Activated CD4-positive, alpha-beta T cell treated with anti-CD3 and anti-CD28 coated beads, Interleukin-10, Interleukin-2, amounts not matched to agents 100 ng/mL and 50 ng/mL, durations not matched to agents 16 hours and 8 hours (primary cell): ENCODE results near the gene CDC34.
"Not testable (repeated sequence)": the region's sequence is repeated elsewhere in the genome, so short reads cannot be mapped to it uniquely, and the experiment has no call there.

Experiments used
- DNase-seq: peaks from one replicate; pipeline ENCODE4 v3.0.0-alpha.2; 2020

CDC34 gene

DNA sequence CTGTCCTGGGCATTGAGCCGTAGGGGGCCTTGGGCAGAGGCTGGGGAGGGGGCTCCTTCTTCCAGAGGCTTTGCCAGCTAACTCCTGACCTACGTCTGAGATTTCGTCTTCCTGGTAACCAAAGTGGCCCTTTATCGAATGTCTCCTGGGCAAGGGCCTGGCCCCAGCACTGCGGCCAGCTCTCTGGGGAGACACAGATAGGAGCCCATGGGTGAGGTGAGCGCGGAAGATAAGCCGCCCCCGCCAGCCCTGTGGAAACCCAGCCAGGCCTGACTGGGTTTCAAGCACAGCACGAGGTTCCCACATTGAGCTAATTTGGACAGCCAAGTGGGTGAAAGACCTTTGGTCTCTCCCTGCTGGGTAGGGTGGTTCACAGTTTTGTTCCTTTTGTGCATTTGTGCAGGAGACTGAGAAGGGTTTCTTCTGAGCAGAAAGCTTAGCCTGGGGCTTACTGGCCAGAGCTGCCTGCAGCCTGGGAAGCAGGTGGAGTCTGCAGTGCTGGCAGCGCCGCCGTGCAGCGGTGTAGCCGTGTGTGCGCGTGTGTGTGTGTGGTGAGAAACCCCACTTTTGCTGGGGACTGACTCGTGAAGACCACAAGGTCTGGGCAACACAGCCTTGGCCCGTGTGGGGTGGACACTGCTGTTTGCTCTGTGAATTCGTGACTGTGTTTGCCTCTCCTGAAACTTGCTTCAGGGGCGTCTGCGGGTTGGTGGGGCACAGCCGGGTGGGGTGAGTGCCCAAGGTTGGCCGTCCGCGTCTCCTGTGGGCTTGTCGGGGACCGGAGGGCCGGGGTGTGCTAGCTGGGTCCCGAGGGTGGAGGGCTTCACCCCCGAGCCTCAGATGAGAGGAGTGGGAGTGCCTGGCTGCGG lies 43.3 kb downstream of the CDC34 start:
- DNase-seq: no peak

DNA sequence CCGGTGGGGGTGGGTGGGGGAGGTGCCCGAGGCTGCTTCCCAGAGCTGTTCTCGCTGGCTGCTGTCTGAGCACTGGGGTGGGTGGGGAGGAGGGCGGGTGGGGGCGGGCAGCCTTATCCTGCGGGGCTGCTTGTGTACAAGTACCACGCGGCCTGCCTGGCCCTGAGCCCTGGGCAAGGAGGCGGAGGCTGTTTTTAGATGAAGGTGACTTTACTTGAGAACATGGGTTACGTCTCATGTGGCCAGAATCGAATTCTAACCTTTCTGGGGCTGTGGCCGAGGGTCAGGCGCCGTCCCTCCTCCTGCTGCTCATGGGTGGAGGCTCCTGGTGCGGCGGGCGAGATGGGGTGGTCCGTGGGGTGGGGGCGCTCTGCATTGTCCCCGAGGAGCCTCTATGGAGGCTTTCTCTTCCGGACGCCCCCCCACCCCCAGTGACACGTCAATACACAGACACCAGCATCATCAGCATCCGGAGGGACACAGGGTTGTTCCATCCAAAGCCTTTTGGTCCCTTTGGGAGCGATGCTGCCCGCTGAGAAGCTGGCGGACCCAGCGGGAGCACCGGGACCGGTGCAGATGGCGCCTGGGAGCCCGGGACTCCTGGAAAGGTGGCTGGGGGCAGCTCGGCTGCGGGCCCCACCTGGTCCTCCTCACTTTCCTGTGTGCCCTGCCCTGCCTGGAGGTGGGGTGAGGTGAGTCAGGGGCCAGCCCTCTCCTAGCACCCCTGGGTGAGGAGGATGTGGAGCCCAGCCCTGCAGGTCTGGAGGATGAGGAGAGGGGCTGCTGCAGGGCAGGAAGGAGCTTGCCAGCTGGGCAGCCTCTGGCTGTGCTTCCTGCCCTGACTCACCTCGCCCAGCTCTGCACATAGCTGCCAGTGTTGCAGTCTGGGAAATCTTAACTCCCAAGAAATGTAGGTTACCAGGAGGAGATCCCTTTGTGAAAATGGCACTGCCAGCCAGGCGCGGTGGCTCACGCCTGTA lies 44.3 kb downstream of the CDC34 start:
- DNase-seq: no peak

DNA sequence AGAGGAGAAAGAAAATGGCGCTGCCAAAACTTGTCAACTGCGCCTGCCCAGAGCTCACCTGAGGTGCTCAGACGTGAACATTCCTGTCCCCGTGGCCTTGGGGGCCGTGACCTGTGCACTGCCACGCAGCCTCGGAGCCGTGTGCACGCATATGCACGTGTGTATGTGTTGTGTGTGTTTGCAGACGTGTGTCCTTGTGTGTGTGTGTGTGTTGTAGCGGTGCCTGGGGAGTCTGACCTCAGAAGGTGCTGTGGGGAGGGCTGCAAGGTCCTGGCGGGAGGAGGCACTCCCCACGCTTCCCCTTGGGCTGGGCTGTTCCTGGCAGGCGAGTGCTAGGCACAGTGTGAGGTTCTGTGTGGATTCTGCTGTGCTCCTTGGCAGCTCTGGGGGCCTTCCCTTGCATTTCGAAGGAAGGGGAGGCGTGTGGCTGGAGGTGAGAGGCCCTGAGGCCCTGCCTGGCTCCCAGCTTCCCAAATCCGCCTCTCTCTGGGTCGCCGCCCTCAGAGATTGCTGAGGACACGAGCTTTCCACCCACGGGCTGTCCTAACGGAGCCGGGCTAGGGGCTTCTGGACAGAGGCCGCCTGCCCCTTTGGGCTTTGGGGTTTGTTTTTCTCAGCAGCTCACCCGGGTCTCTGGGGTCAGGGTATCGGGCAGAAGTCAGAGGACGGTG lies 45.3 kb downstream of the CDC34 start:
- no peak for DNase-seq

DNA sequence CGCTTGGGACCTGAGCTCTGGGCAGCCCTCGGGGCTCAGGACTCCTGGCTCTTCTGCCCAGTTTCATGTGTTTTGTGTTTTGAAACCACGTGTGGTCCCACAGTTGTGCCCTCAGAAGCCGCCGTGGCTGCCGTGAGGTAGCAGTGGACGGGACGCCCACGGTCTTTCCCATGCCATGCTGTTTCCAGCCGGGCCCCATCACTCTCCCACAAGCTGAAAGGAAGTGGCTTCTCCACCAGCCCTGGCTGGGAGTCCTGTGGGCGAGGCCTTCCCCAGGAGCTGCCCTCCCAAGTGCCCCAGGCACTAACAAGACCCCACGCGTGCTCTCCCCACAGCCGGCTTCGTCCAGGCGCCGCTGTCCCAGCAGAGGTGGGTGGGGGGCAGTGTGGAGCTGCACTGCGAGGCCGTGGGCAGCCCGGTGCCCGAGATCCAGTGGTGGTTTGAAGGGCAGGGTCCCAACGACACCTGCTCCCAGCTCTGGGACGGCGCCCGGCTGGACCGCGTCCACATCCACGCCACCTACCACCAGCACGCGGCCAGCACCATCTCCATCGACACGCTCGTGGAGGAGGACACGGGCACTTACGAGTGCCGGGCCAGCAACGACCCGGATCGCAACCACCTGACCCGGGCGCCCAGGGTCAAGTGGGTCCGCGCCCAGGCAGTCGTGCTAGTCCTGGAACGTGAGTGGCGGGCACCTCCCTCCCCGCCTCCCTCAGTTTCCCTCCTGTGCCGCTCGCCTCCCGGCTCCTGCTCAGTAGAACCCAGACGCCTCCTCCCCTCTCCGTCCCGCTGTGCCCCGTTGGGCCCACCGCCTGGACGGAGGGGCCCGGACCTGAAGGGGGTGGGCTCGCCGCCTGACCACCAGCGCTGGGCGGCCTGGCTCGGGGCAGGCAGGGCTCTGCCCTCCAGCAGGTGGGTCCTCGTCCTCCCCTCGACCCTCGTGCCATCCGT lies 46.2 kb downstream of the CDC34 start:
- DNase-seq: no peak

DNA sequence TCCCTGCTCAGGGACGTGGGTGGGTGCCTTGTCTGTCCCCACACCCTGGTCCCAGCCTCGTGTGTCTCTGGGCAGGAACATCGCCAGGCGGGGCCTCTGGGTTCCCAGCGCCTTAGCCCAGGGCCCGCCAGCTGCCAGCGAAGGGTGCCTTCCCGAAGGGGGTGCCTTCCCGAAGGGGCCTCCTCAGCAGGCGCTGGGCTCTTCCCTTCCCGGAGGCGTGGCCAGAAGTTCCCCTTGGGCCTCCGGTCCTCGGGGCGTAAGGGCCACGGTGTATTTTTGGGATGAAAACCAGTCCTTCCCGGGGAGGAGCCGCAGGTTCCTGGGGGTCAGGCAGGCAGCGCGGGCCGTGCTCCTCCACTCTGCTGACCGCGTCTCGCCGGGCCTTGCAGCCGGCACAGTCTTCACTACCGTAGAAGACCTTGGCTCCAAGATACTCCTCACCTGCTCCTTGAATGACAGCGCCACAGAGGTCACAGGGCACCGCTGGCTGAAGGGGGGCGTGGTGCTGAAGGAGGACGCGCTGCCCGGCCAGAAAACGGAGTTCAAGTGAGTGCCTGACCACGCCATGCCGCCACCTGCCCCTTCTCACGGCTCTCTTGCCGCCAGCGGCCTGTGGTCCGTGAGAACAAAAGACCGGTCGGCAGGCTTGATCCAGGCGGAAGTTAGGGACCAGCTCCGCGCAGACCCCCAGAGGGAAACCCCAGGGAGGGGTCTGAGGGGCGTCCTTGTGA lies 47.7 kb downstream of the CDC34 start:
- no peak for DNase-seq

DNA sequence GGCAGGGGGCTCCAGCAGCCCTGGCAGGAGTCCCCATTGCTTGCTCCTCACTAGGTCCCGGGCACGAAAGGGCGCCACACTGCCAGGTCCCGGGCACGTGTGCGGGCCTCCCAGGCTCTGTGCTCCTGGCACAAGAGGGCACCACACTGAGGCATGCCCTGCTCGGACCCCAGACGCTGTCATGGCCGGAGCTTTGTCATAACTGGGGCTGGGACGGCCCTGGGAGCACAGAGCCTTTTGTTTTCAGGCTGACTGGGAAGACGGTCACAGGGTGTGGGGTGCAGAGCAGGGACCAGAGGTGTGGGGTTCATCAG lies 48.2 kb downstream of the CDC34 start:
- no peak for DNase-seq

DNA sequence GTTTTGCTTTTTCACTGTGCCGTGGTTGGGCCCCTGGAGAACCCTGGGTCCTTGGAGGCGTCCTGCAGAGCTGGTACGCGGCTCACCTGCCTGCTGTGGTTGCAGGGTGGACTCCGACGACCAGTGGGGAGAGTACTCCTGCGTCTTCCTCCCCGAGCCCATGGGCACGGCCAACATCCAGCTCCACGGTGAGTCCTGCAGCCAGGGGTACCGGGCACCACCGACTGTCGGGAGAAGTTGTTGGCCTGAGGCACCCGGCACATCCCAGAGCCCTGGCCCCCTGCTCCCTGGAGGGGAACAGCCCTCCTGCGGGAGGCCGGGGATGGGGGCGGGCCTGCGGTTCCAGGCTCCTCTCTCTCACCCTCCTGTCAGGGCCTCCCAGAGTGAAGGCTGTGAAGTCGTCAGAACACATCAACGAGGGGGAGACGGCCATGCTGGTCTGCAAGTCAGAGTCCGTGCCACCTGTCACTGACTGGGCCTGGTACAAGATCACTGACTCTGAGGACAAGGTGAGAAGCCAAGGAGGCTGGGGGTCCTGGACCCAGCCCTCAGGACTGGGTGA lies 48.8 kb downstream of the CDC34 start:
- DNase-seq: no peak

DNA sequence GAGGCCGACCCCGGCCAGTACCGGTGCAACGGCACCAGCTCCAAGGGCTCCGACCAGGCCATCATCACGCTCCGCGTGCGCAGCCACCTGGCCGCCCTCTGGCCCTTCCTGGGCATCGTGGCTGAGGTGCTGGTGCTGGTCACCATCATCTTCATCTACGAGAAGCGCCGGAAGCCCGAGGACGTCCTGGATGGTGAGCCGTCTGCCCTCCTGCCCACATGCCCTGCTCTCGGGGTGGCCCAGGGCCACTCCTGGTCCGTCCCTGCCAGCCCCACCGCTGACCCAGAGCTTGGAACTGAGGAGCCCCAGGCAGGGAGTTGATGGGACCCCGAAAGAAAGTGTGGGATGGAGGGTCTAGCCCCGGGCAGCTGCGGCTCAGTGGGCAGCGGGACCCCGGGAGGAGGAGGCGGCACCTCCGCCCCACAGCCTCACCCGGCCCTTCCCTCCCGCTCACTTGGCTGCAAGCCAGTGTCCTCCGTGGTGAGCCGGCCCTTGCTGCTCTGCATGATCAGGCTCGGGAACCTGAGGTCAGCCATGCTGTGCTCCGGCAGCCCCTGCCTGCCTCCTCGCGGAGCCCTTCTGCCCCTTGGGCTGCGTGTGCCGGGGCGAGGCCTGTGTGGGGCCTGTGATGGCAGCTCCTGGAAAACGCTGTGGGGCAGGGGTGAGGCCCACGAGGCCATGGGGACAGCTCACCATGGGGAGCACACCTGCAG lies 50.0 kb downstream of the CDC34 start:
- DNase-seq: no peak

DNA sequence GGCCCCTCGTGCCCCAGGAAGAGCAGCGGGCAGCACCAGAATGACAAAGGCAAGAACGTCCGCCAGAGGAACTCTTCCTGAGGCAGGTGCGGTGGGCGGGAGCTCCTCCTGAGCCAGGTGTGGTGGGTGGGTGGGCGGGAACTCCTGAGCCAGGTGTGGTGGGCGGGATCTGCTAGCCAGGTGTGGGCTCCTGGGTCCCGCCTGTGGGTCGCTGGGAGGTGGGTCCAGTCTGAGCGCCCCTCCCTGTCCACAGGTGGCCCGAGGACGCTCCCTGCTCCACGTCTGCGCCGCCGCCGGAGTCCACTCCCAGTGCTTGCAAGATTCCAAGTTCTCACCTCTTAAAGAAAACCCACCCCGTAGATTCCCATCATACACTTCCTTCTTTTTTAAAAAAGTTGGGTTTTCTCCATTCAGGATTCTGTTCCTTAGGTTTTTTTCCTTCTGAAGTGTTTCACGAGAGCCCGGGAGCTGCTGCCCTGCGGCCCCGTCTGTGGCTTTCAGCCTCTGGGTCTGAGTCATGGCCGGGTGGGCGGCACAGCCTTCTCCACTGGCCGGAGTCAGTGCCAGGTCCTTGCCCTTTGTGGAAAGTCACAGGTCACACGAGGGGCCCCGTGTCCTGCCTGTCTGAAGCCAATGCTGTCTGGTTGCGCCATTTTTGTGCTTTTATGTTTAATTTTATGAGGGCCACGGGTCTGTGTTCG lies 51.1 kb downstream of the CDC34 start:
- no peak for DNase-seq

DNA sequence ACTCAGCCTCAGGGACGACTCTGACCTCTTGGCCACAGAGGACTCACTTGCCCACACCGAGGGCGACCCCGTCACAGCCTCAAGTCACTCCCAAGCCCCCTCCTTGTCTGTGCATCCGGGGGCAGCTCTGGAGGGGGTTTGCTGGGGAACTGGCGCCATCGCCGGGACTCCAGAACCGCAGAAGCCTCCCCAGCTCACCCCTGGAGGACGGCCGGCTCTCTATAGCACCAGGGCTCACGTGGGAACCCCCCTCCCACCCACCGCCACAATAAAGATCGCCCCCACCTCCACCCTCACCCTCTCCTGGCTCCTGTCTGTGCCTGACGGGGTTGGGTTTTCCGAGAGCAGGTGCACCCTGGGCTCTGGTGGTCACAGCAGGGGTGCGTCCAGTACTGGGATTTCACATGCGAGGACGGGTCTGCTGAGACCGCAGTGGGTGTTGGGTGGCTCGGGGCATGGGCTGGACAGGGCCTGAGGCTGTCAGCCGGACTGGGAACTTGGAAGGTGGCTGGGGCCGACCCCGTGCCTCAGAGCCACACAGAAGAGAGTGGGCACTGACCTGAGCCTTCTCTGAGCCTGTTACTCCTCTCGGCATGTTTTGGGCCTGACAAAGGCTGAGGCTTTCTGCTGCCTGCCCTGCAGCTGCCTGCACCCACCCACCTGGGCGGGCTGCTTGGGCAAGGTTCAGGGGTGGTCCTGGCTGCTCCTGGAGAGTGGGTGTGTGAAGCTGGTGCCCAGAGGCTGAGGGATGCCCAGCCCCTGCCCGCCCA lies 51.8 kb downstream of the CDC34 start:
- no peak for DNase-seq

DNA sequence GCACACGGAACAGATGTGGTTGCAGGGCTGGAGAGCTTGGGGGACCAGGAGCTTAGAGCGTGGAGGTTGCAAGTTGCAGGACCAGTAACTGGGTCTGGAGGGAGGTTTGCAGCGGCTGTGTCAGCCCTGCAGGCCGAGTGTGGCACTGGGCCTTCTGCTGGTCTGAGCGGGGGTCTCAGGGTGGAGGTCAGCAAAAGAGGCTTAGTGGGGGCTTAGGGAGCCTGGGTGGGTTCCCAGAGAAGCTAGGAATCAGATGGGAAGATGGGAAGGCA lies 52.3 kb downstream of the CDC34 start:
- DNase-seq: no peak

DNA sequence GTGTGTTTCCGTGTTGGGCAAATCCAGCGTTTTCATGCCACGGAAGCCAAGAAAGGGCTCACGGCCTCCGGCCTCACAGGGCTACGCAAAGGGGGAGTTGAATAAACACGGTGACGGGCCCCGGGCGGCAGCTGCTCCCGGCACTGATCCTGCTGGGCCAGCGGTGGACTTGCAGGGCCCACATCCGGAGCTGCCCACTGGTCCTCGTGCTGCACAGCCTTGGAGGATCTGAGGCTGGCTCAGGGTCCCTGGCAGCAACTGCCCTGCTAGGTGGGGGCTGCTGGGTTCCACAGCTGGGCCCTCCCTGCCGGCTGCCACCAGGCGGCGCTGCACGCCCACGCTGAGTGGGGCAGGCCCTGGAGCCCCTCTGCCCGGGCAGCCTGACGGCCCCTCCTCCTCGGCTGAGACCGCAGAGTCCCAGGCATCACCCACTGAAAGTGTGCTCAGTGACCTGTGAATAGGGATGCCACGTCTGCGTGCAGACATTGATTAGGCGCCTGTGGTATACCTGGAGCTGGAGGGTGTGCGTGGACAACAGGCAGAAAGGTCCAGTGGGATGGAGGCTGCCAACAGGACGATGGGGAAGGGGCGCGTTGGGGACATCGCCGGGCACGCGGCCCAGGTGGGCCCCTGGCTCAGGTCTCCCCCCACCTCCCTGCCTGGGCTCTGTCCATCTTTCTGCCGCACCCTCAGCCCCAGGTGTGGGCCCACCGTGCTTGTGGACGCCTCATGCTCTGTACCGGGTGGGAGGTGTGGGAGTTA lies 52.9 kb downstream of the CDC34 start:
- peak; percentile 64 for DNase-seq

DNA sequence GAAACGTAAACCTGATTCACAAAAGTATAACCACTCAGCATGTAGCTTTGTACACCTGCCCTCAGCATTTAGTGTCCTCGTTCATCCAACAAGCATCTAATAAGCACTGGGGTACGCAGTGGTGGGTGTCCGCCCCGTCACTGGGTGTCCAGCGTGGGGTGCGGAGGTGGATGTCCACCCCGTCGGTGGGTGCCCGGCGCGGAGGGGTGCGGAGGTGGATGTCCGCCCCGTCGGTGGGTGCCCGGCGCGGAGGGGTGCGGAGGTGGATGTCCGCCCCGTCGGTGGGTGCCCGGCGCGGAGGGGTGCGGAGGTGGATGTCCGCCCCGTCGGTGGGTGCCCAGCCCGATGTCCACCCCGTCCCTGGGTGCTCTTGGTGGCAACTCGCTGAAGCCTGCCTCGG lies 53.6 kb downstream of the CDC34 start:
- DNase-seq: not testable (repeated sequence)

DNA sequence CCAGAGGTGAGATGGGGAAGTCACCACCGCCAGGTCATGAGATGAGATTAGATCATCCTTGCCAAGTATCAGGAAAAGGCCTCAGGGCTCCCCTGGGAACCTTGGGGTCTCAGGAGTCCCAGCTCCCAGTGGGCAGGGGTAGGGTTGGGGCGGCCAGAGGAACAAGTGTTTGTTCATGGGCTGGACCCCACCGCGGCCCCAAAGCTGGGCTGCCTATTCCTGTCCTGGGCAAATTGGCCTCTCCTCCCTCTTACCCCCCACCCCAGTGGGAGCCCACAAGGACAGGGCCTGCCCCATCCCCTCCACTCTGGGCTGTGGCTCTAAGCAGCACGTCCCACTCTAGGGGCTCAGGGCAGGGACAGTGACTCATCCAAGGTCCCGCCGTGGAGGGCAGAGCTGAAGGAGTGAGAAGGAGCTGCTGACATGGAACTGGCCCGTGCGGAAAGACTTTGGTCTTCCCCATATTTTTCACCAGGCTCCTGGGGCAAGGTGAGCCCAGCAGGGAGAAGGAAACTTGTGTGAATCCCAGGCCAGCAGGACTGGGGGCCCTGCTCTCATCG lies 54.1 kb downstream of the CDC34 start:
- DNase-seq: no peak

DNA sequence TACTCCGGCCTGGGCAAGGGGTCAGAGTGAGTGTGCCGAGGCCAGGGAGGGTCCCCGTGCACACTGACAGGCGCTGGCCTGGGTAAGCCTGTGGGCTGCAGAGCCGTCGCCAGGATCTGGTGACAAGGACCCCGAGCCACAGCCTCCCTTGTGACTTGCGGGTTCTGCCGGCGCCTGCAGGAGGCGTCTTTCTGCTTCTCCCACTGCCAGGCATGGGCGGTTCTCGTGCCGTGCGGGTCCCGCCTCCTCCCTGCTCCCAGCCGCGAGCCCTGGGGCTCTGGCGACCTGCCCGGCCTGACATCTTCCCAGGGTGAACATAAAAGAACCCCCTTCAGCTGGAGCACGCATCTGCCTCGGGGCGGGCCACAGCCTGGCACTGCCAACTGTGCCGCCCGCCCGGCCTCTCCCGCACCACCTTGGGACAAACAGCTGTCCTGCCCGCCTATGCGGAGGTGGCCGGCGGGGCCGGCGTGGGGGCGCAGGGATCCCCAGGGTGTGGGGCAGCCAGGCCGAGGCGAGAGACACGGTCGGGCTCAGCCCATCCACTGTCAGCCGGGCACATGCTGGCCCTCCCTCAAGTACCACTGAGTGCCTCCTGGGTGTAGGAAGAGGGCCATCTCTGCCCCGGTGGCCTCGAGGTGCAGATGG lies 56.7 kb downstream of the CDC34 start:
- peak; percentile 73 for DNase-seq

DNA sequence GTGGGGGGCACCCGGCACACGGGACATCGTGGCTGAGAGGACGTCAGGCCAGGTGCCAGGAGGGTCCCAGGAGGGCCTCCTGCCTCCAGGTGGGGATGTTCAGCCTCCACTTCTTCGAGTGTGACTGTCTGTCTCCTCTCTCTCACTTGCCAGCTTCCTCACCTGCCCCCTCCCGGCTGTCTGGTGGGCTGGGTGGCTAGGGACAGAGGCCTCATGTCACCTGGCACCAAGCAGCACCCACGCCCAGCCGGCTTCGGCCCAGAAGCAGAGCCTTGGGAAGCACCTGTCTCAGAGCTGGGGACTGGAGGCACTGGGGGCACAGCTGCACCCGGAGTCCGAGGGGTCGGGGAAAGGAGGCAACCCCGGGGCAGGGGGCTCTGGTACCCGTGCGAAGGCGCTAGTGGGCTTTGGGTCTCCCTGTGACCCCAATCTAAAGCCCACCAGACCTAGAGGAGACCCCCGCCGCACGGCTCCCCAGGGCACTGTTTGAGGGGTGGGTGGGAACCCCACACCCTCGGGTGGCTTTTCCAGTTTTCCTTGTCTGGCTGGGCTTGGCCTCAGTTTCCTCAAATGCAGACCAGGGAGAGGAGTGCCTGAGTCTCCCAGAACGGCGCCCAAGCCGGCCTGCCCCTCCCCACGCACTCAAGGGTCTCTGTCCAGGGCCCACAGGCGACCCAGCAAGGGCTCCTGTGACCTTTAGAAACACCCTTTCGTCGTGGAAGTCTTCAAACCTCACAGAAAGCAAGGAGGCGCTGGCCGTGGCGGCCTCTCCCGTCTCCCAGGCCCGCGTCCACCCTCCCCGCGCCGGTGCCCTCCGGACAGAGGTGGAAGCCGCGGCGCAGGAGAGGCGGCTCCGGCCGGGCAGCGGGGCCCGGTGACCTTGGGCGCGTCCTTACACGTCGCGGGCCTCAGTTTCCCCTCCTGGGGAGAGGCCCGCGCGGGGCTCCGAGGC lies 57.5 kb downstream of the CDC34 start:
- no peak for DNase-seq
